NCI-H1417 (cell line): ENCODE measurements around the gene SLC19A1.
"Not testable (repeated sequence)": the region's sequence is repeated elsewhere in the genome, so short reads cannot be mapped to it uniquely, and the experiment has no call there.

ENCODE experiments used
- DNase-seq, 3 experiments: peaks; one replicate each; lab custom pipeline; 2025; lab: John Stamatoyannopoulos, UW

SLC19A1 gene

DNA sequence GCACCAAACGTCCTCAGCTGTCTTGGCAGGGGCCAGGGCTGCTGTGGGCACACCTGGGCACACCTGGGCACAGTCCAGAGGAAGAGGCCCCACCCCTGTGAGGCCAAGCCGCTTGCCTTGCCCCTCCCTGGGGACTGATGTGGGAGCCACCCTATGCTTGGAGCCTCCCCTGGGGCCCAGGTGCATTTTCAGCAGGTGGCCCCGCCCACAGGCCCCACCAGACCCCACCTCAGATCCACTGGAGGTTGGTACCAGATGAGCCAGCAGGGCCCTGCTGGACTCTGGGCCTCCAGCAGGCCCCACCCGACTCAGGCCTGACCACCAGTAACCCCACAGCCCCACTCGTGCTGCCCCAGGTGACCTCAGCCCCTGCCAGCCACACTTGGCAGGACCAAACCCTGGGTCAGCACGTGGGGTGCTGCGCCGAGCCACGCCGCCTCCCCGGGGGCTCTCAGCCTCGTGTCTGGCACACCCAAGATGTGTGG, 8.8 kb downstream of the SLC19A1 start:
- DNase-seq: no peak

- DNase-seq: no peak
These were observed 9.3 kb downstream of the SLC19A1 start for GRCh38 chr21:45532826-45533360.

GRCh38 chr21:45531393-45532215, 10.6 kb downstream of the SLC19A1 start:
- DNase-seq: no peak

GRCh38 chr21:45531114-45531392, 11.2 kb downstream of the SLC19A1 start:
- not testable (repeated sequence) for DNase-seq

DNA sequence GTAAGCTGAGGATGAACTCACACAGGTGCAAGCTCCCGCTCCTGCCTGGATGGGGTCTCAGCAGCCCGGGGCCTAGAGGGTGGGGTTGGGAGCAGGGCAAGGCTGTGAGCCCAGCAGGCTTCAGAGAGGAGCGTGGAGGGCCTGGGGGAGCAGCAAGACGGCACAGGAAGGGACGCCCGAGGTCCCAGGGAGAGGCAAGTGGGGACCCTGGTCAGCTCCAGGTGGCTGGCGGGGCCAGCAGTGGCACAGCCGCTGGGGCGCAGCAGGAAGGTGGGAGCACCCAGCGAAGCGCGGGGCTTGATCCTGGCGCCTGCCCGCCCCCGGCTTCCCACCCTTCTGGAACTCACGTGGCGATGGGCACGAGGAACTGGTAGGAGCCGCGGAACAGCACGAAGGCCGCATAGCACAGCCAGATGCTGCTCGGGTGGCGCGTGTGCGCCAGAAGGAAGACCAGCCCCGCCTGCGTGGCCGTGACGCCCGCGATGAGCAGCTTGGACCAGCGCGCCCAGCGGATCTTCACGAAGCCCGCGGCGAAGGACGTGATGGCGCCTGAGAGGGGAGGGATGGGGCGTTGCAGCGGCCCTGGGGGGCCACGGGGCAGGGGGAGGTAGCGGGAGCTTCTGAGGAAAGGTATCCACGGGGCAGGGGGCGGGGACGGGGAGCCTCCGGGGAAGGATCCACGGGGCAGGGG, 11.7 kb downstream of the SLC19A1 start:
- no peak for DNase-seq

DNA sequence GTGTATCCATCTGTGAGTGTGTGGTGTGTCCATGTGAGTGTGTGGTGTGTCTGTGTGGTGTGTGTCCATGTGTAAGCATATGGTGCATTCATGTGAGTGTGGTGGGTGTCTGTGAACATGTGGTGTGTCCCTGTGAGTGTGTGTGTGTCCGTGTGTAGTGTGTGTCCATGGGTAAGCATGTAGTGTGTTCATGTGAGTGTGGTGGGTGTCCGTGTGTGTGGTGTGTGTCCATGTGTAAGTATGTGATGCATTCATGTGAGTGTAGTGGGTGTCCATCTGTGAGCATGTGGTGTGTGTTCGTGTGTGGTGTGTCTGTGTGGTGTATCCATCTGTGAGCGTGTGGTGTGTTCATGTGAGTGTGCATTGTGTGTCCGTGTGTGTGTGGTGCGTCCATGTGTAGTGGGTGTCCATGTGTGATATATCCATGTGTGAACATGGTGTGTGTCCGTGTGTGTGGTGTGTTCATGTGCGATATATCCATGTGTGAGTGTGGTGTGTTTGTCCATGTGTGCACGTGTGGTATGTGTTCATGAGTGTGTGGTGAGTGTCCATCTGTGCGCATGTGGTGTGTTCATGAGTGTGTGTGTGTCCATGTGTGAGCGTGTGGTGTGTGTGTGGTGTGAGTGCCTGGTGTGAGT, 12.3 kb downstream of the SLC19A1 start:
- no peak for DNase-seq

DNA sequence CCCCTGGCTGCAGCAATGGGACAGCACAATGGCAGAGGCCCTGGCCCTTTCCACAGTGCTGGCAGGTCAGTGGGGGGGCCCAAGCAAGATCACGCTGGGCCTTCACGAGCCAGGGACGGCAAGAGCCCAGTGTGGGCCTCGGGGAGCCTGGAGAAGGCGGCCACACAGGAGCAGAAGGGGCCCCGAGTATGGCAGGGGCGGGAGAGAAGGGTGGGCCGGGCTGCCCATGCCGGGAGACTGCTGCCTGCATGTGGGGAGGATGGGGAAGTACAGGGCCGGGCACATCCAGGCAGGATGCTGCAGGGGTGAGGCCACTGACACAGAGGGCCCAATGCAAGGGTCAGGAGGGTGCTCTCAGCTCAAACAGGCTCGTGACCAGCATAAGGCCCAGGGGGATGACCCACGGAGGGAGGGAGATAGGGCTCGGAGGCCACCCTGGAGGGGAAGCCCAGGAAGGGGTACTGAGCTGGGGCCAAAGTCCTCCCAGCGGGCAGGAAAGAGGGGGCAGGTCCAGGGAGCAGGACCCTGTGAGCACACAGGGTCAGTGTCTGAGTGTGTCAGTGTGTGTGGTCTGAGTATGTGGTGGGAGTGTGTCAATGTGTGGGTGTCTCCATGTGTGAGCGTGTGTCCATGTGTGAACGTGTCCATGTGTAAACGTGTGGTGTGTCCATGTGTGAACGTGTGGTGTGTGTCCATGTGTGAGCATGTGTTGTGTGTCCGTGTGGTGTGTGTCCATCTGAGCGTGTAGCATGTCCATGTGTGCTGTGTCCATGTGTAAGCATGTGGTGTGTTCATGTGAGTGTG, 13.1 kb downstream of the SLC19A1 start:
- no peak for DNase-seq

DNA sequence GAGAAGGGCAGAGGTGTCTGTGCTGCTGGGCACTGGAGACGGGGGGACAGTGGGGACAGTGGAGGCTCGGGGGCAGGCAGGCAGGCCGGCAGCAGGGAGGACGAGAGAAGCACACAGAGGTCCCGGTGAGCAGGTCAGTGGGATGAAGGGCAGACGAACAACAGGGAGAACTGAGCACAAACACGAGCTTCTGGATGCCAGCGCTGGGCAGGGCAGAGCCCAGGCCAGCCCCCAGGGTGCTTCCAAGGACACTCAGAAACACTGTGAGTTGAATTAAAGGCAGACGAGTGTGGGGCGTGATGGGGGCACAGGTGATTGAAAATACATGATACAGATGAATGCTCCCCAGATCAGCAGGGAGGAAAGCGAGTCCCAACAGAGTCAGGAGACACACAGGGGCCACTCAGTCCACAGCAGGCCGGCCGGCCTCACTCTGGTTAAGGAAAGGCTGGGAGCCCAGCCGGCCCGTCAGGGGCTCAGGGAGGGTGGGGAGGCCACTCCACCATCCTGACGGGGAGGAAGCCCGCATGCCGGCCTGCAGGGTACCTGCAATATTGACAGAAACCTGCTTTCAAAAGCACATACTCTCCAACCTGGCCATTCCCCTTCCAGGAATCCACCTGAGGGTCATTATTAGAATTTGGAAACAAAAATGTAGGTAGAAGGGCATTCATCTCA, 14.1 kb downstream of the SLC19A1 start:
- no peak for DNase-seq

GRCh38 chr21:45527151-45527999, 14.9 kb downstream of the SLC19A1 start:
- not testable (repeated sequence) for DNase-seq

DNA sequence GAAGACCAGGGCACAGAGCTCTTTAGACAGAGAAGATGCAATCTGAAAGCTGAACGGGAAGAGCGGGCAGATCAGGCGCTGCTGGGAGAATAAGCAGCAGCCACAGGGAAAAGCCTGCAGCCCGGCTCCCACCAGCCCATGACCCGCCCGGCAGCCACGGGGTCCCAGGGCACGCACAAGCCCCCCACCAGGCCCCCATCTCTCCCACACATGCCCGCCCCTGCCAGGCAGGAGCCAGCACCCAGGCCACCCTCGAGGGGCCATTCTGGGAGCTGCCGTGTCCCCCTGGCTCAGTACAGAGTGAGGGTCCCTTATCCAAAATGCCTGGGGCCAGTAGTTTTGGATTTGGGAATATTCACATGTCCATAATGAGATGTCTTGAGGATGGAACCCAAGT, 16.3 kb downstream of the SLC19A1 start:
- no peak for DNase-seq

GRCh38 chr21:45525153-45525909, 16.9 kb downstream of the SLC19A1 start:
- DNase-seq: no peak

GRCh38 chr21:45524756-45525152, 17.5 kb downstream of the SLC19A1 start:
- no peak for DNase-seq

GRCh38 chr21:45523411-45524101, 18.7 kb downstream of the SLC19A1 start:
- DNase-seq: no peak

DNA sequence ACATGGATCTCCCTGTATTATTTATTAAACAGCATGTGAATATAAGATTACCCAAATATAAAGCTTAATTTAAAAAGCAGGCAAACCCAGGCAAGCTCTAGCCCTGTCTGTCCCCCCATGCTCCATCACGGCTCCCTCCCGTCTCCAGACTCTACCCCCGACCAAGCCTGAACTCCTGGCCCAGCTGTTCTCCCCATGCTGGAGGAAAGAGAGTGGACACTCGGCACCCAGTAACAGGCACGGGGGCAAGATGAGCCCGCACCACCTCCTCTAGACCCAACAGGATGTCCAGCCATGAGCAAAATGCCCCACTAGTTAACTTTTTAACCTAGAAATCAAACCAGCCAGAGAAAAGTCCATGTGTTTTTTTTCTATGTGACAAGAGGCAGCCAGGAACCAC, 19.3 kb downstream of the SLC19A1 start:
- no peak for DNase-seq

GRCh38 chr21:45522381-45522780, 19.9 kb downstream of the SLC19A1 start:
- DNase-seq: no peak

DNA sequence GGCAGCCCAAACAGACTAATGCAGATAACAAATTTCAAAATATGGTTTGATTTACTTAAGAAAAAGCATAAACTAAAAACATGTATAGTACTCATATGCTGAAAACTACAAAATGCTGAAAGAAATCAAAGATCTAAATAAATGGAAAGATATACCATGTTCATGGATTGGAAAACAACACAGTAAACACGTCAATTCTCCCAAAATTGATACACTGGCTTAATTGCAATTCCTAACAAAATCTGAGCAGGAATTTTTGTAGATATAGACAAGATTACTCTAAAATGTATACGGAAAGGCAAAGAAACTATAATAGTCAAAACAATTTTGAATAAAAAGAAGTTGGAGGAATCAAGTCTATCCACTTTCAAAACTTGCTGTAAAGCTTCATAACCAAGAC, 21.0 kb downstream of the SLC19A1 start:
- DNase-seq: no peak

DNA sequence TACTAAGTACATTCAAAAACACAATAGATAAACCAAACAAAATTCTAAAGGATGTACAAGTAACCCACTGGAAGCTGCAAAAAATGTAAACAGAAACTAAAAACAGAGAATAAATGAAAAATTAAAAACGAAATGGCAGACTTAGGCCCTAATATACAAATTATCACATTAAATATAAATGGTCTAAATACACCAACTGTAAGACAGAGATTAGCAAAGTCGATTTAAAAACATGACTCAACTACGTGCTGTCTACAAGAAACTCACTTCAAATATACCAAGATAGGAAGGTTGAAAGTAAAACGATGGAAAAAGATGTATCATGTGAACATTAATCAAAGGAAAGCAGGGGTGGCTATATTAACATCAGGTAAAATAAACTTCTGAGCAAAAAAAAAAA, 23.1 kb downstream of the SLC19A1 start:
- DNase-seq: no peak

DNA sequence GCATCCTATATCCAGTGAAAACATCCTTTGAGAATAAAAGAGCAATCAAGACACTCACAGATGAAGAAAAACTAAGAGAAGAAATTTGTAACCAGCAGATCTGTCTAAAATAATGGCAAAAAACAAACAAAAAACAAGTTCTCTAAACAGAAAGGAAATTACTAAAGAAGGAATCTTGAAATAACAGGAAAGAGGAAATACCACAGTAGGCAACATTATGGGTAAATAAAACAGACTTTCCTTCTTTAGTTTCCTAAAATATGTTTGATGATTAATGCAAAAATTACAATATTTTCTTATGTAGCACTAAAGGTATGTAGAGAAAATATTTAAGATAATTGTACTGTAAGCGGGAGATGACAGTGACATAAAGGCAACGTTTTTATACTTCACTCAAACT, 23.5 kb downstream of the SLC19A1 start:
- no peak for DNase-seq
